HG02884 (cell line): Measurements from ENCODE around the gene ROBO2.

Experiments
- ATAC-seq: cut with Tn5 transposase; IDR thresholded peaks from one replicate; pipeline ENCODE4 v1.9.1; 2021; ENCODE audit warnings: mild to moderate bottlenecking, moderate library complexity; ENCODE audit not compliant: unreplicated experiment

The ROBO2 gene

GRCh38 chr3:77466562-77467115, 426.7 kb downstream of the ROBO2 start:
- ATAC-seq = no peak

- ATAC-seq = no peak
These were observed 428.1 kb downstream of the ROBO2 start for GRCh38 chr3:77467702-77468625.

- ATAC-seq = no peak
These were observed 428.7 kb downstream of the ROBO2 start for GRCh38 chr3:77468626-77469020.

GRCh38 chr3:77475507-77475906, 435.6 kb downstream of the ROBO2 start:
- no peak for ATAC-seq

- no peak for ATAC-seq
These were observed 439.1 kb downstream of the ROBO2 start for GRCh38 chr3:77479021-77479420.

- no peak for ATAC-seq
These were observed 449.3 kb downstream of the ROBO2 start for GRCh38 chr3:77489216-77489615.

GRCh38 chr3:77491961-77492360, 452.1 kb downstream of the ROBO2 start:
- no peak for ATAC-seq

GRCh38 chr3:77500721-77501120, 460.8 kb downstream of the ROBO2 start:
- ATAC-seq = no peak

- ATAC-seq = no peak
These were observed 466.5 kb downstream of the ROBO2 start for GRCh38 chr3:77506384-77506783.

GRCh38 chr3:77513542-77513941, 473.6 kb downstream of the ROBO2 start:
- ATAC-seq = no peak

- no peak for ATAC-seq
These were observed 474.9 kb downstream of the ROBO2 start for GRCh38 chr3:77514766-77515165.

- ATAC-seq = no peak
These were observed 484.6 kb downstream of the ROBO2 start for GRCh38 chr3:77524463-77524862.

GRCh38 chr3:77524946-77525682, 485.2 kb downstream of the ROBO2 start:
- ATAC-seq = no peak

- no peak for ATAC-seq
These were observed 486.7 kb downstream of the ROBO2 start for GRCh38 chr3:77526573-77527113.

GRCh38 chr3:77529522-77529921, 489.6 kb downstream of the ROBO2 start:
- no peak for ATAC-seq

- no peak for ATAC-seq
These were observed 491.0 kb downstream of the ROBO2 start for GRCh38 chr3:77530870-77531269.

- no peak for ATAC-seq
These were observed 495.2 kb downstream of the ROBO2 start for GRCh38 chr3:77535116-77535515.

GRCh38 chr3:77536038-77536775, 496.3 kb downstream of the ROBO2 start:
- no peak for ATAC-seq

- ATAC-seq = no peak
These were observed 499.1 kb downstream of the ROBO2 start for GRCh38 chr3:77539014-77539413.

- ATAC-seq = no peak
These were observed 499.8 kb downstream of the ROBO2 start for GRCh38 chr3:77539677-77540076.
